DOHH2 (cell line): ENCODE data around the gene L3MBTL1.

Experiments
- H3F3A ChIP-seq: fragments of 200-600 bp; sonication (generic), shearing (Covaris generic); 2 replicates; pipeline ENCODE4 v1.6.0; 2016; ENCODE audit warnings: antibody characterized with exemption, mild to moderate bottlenecking; ENCODE audit not compliant: control insufficient read depth, insufficient read depth
- H3K27ac ChIP-seq: fragments of 200-600 bp; sonication (generic); 2 replicates; pipeline ENCODE4 v1.5.1; 2014; ENCODE audit warnings: low read depth, mild to moderate bottlenecking, low read length, moderate library complexity
- H3K27me3 ChIP-seq: fragments of 200-600 bp; sonication (generic); 2 replicates; pipeline ENCODE4 v1.6.1; 2014; ENCODE audit warnings: mild to moderate bottlenecking, low read length, mixed read lengths; ENCODE audit not compliant: control insufficient read depth
- H3K36me3 ChIP-seq: fragments of 200-600 bp; sonication (generic); 2 replicates; pipeline ENCODE4 v1.6.1; 2014; ENCODE audit warnings: mild to moderate bottlenecking, low read length, moderate library complexity, mixed read lengths; ENCODE audit not compliant: control insufficient read depth
- H3K4me1 ChIP-seq: fragments of 200-600 bp; sonication (generic); 2 replicates; pipeline ENCODE4 v1.6.1; 2014; ENCODE audit warnings: mild to moderate bottlenecking, low read length, mixed read lengths; ENCODE audit not compliant: control insufficient read depth
- H3K4me2 ChIP-seq: fragments of 200-600 bp; sonication (generic); 2 replicates; pipeline ENCODE4 v1.6.0; 2014; ENCODE audit warnings: mild to moderate bottlenecking, low read length, moderate library complexity
- H3K4me3 ChIP-seq: fragments of 200-600 bp; sonication (generic); 2 replicates; pipeline ENCODE4 v1.5.1; 2014; ENCODE audit warnings: mild to moderate bottlenecking, low read length, mixed read lengths
- H3K79me2 ChIP-seq: fragments of 200-600 bp; sonication (generic); 2 replicates; pipeline ENCODE4 v1.6.1; 2014; ENCODE audit warnings: mild to moderate bottlenecking, low read length, mixed read lengths; ENCODE audit not compliant: control insufficient read depth
- H3K9me2 ChIP-seq: fragments of 200-600 bp; sonication (generic); replicated peaks from 2 replicates; pipeline ENCODE4 v1.6.1; 2014; ENCODE audit warnings: mild to moderate bottlenecking, low read length, mixed read lengths; ENCODE audit not compliant: control insufficient read depth
- H3K9me3 ChIP-seq: fragments of 200-600 bp; sonication (generic); 2 replicates; pipeline ENCODE4 v1.6.1; 2014; ENCODE audit warnings: antibody characterized with exemption, low read length, mixed read lengths; ENCODE audit not compliant: control insufficient read depth, insufficient read depth
- H4K20me1 ChIP-seq: fragments of 200-600 bp; sonication (generic); 2 replicates; pipeline ENCODE4 v1.6.0; 2014; ENCODE audit warnings: low read depth, mild to moderate bottlenecking, antibody characterized with exemption, low read length, moderate library complexity; ENCODE audit not compliant: control insufficient read depth, insufficient read depth
- EZH2phosphoT487 ChIP-seq: fragments of 200-600 bp; sonication (generic); IDR thresholded peaks from 2 replicates; pipeline ENCODE4 v1.6.1; 2017; ENCODE audit warnings: borderline replicate concordance, mild to moderate bottlenecking, antibody characterized with exemption, low read length, moderate library complexity, mixed read lengths
- TF ChIP-seq, protein P1 (sequence below): fragments of 200-600 bp; sonication (generic); IDR thresholded peaks from one replicate; pipeline ENCODE4 v1.5.1; 2014; ENCODE audit warnings: antibody characterized with exemption, mild to moderate bottlenecking, low read depth, low read length; ENCODE audit not compliant: poor library complexity, severe bottlenecking

Gene L3MBTL1

DNA sequence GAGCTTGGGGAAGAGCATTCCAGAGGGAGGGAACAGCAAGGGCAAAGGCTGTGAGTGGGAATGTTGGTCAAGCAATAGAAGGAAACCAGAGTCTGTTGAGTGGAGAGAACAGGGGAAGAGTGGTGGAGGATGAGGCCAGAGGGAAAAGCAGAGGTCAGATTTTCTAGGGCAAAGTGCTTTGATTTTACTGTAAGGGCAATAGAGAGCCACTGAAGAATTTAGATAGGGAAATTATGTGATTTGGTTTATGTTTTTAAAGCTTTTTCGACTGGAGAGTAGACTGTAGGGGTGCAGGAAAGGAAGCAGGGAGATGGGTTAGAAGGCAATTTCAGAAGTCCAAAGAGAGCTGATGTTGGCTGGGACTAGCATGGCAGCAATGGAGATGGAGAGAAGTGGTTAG lies 4.4 kb downstream of the L3MBTL1 start:
- Histone ChIP-seq H3K27ac (no peak overlapping the region), H3K9me3 (no peaks in the 10 kb centered on the region), H3K36me3 (peaks cover 6% of the 10 kb centered on the region; the same call in 1 of the 2 replicates), H3K9me2 (no peaks in the 10 kb centered on the region), H3K27me3 (peaks cover 12% of the 10 kb centered on the region), H3K79me2 (peaks cover 18% of the 10 kb centered on the region), H3F3A (no peaks in the 10 kb centered on the region), H3K4me1 (peaks cover 22% of the 10 kb centered on the region), H3K4me2 (no peak overlapping the region), H3K4me3 (no peak overlapping the region), H4K20me1 (no peaks in the 10 kb centered on the region)
- no peak for TF ChIP-seq EZH2phosphoT487
- TF ChIP-seq, protein P1, sequence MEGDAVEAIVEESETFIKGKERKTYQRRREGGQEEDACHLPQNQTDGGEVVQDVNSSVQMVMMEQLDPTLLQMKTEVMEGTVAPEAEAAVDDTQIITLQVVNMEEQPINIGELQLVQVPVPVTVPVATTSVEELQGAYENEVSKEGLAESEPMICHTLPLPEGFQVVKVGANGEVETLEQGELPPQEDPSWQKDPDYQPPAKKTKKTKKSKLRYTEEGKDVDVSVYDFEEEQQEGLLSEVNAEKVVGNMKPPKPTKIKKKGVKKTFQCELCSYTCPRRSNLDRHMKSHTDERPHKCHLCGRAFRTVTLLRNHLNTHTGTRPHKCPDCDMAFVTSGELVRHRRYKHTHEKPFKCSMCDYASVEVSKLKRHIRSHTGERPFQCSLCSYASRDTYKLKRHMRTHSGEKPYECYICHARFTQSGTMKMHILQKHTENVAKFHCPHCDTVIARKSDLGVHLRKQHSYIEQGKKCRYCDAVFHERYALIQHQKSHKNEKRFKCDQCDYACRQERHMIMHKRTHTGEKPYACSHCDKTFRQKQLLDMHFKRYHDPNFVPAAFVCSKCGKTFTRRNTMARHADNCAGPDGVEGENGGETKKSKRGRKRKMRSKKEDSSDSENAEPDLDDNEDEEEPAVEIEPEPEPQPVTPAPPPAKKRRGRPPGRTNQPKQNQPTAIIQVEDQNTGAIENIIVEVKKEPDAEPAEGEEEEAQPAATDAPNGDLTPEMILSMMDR, result no peak

DNA sequence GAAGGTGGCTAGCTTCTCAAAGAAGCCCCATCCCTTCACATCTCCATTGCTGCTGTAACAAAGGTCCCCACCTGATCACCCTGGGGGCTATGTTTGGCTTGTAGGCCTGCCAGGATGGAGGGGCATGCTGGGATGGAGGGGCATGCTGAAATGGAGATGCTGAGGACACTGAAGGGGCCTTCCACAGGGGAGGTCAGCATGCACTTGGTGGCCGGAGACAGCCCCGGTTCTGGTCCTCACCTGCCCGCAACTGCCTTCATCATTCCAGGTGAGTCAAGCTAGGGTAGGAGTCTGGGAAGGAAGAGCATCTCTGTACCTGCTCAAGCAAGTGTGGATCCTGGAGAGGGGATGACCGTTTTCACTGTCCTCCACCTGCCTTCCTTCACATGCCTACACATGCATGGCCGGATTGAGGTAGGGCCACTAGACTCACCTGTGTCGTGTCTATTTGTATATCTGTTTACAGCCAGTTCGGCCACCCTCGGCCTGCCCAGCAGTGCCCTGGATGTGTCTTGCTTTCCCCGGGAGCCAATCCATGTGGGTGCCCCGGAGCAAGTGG lies 6.0 kb downstream of the L3MBTL1 start:
- Histone ChIP-seq H3K9me3 (no peaks in the 10 kb centered on the region), H3K4me2 (peak overlapping the region; percentile 74), H3K27me3 (peaks cover under 1% of the 10 kb centered on the region; the same call in 1 of the 2 replicates), H3K79me2 (peaks cover 18% of the 10 kb centered on the region), H3K4me3 (peak overlapping the region; percentile 78), H3K9me2 (no peaks in the 10 kb centered on the region), H4K20me1 (no peaks in the 10 kb centered on the region), H3K36me3 (peaks cover 15% of the 10 kb centered on the region), H3K27ac (no peak overlapping the region), H3F3A (no peaks in the 10 kb centered on the region), H3K4me1 (peaks cover 22% of the 10 kb centered on the region)
- no peak for TF ChIP-seq EZH2phosphoT487
- TF ChIP-seq, protein P1, result no peak

DNA sequence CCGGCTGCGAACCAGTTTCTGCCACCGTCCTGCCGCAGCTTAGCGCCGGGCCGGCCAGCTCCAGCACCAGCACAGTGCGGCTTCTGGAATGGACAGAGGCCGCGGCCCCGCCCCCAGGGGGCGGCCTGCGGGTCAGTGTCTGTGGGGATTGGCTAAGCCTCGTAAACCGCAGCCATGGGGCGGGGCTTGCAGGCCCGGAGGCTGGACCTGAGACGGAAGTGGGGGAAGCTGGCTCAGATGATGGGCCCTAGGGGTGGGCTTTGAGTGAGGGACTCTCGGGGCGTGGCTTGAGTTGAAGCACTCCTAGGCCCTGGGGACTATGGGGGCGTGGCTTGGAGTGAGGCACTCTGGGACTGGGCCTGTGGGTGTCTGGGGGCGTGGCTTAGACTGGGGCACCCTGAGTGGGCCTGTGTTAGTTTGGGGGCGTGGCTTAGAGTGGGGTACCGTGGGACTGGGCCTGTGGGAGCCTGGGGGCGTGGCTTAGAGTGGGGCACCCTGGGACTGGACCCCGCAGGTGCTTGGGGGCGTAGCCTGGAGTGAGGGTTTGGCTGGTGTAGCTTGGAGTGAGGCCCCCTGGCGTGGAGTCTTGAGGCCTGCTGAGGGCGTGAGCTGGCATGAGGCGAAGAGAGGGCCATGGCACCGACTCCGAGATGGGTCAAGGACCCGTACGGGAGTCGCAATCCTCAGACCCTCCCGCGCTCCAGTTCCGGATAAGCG lies 6.6 kb downstream of the L3MBTL1 start:
- Histone ChIP-seq H3K79me2 (peaks cover 18% of the 10 kb centered on the region), H3K4me3 (peak overlapping the region; percentile 78), H3F3A (no peaks in the 10 kb centered on the region), H3K27me3 (no peaks in the 10 kb centered on the region), H3K4me2 (peak overlapping the region; percentile 77), H3K36me3 (peaks cover 16% of the 10 kb centered on the region), H3K9me2 (no peaks in the 10 kb centered on the region), H4K20me1 (no peaks in the 10 kb centered on the region), H3K9me3 (no peaks in the 10 kb centered on the region), H3K27ac (no peak overlapping the region; the same call in 1 of the 2 replicates), H3K4me1 (peaks cover 22% of the 10 kb centered on the region)
- TF ChIP-seq, protein P1, result peak; percentile 48
- TF ChIP-seq EZH2phosphoT487, result no peak
